IMR-90 (cell line): Measurements from ENCODE around the gene C10orf67. TPM values are rescaled to one million over a fixed set of nuclear protein-coding genes. Genes with fewer than 3 reads are reported as not detected.

Experiments used
- ATAC-seq: fragments of 200-7000 bp; cut with Tn5 transposase; 2 replicates; pipeline ENCODE4 v1.9.1; 2020; ENCODE audit warnings: low read depth, mild to moderate bottlenecking, moderate library complexity
- BruUV-seq: library from RNA; stranded (reverse); fragments of 400-500 nt; replicated peaks from 2 replicates; lab custom pipeline; 2021; lab: Mats Ljungman, UMichigan
- CTCF ChIA-PET: fragments of 300-600 bp; formaldehyde crosslinking; extraction: SDS; loops from one replicate; lab custom pipeline; 2021; ENCODE audit warnings: antibody characterized with exemption; lab: Yijun Ruan, JAX
- POLR2A ChIA-PET: fragments of 300-600 bp; sonication (Branson Sonifier 250); formaldehyde crosslinking; loops from one replicate; lab custom pipeline; 2022; ENCODE audit warnings: antibody characterized with exemption; ENCODE audit not compliant: unreplicated experiment; lab: Charles Lee
- DNase-seq: peaks from one replicate; pipeline ENCODE4 v3.0.0; 2013
- H2AFZ ChIP-seq: replicated peaks from 2 replicates; pipeline ENCODE3; 2013; ENCODE audit warnings: low read length, mild to moderate bottlenecking; ENCODE audit not compliant: poor library complexity
- H2AK5ac ChIP-seq: 2 replicates; pipeline ENCODE4 v1.6.1; 2013; ENCODE audit warnings: low read depth, low read length, inconsistent platforms
- H2AK9ac ChIP-seq: replicated peaks from 2 replicates; pipeline ENCODE3; 2013; ENCODE audit warnings: mild to moderate bottlenecking, low read depth, low read length, moderate library complexity; ENCODE audit not compliant: poor library complexity
- H2BK120ac ChIP-seq: 2 replicates; pipeline ENCODE4 v1.6.1; 2013; ENCODE audit warnings: low read depth, low read length, inconsistent platforms
- H2BK15ac ChIP-seq: 3 replicates; pipeline ENCODE4 v1.6.1; 2013; ENCODE audit warnings: low read depth, low read length, inconsistent platforms
- H2BK20ac ChIP-seq: 2 replicates; pipeline ENCODE4 v1.6.1; 2013; ENCODE audit warnings: low read depth, mild to moderate bottlenecking, inconsistent platforms, low read length, moderate library complexity
- H2BK5ac ChIP-seq: 2 replicates; pipeline ENCODE4 v1.6.1; 2013; ENCODE audit warnings: mild to moderate bottlenecking, low read depth, low read length, inconsistent platforms; ENCODE audit not compliant: poor library complexity, severe bottlenecking
- H3K14ac ChIP-seq: replicated peaks from 2 replicates; pipeline ENCODE4 v1.6.1; 2013; ENCODE audit warnings: low read depth, low read length, inconsistent platforms
- H3K18ac ChIP-seq: 2 replicates; pipeline ENCODE4 v1.6.1; 2013; ENCODE audit warnings: low read depth, low read length, control low read depth
- H3K23ac ChIP-seq: 2 replicates; pipeline ENCODE4 v1.6.1; 2013; ENCODE audit warnings: low read depth, low read length, inconsistent platforms
- H3K27ac ChIP-seq: 2 replicates; pipeline ENCODE4 v1.5.1; 2013; ENCODE audit warnings: mild to moderate bottlenecking, control low read depth, low read length; ENCODE audit not compliant: insufficient read depth
- H3K27me3 ChIP-seq: 2 replicates; pipeline ENCODE4 v1.6.1; 2013; ENCODE audit warnings: low read length; ENCODE audit not compliant: control insufficient read depth, insufficient read depth
- H3K36me3 ChIP-seq: 2 replicates; pipeline ENCODE4 v1.6.1; 2013; ENCODE audit warnings: low read length, mixed read lengths; ENCODE audit not compliant: control insufficient read depth, insufficient read depth
- H3K4ac ChIP-seq: 2 replicates; pipeline ENCODE4 v1.6.1; 2013; ENCODE audit warnings: low read depth, low read length, inconsistent platforms
- H3K4me1 ChIP-seq: 2 replicates; pipeline ENCODE4 v1.6.1; 2013; ENCODE audit warnings: low read length, mixed read lengths; ENCODE audit not compliant: control insufficient read depth, insufficient read depth
- H3K4me2 ChIP-seq: 2 replicates; pipeline ENCODE4 v1.6.1; 2013; ENCODE audit warnings: low read depth, mild to moderate bottlenecking, control low read depth, low read length, moderate library complexity
- H3K4me3 ChIP-seq: 2 replicates; pipeline ENCODE4 v1.5.1; 2013; ENCODE audit warnings: low read depth, mild to moderate bottlenecking, control low read depth, low read length, moderate library complexity; ENCODE audit not compliant: insufficient read depth
- H3K56ac ChIP-seq: 2 replicates; pipeline ENCODE4 v1.6.1; 2013; ENCODE audit warnings: low read length, inconsistent platforms; ENCODE audit not compliant: insufficient read depth; ENCODE audit errors: extremely low read depth
- H3K79me1 ChIP-seq, 2 experiments: 2 replicates each; pipeline ENCODE4 v1.6.1; 2013; ENCODE audit warnings: low read length in 2 of 2, inconsistent platforms in 1 of 2, low read depth in 1 of 2
- H3K9ac ChIP-seq: 2 replicates; pipeline ENCODE4 v1.6.1; 2013; ENCODE audit warnings: low read depth, low read length, control low read depth
- H3K9me1 ChIP-seq: 2 replicates; pipeline ENCODE4 v1.6.1; 2013; ENCODE audit warnings: low read length, inconsistent platforms; ENCODE audit not compliant: insufficient read depth
- H3K9me3 ChIP-seq: 2 replicates; pipeline ENCODE4 v1.6.1; 2013; ENCODE audit warnings: low read length; ENCODE audit not compliant: control insufficient read depth, insufficient read depth
- H4K20me1 ChIP-seq: 2 replicates; pipeline ENCODE4 v1.6.1; 2013; ENCODE audit warnings: low read length, inconsistent platforms; ENCODE audit not compliant: insufficient read depth
- H4K5ac ChIP-seq: 2 replicates; pipeline ENCODE4 v1.6.1; 2013; ENCODE audit warnings: mild to moderate bottlenecking, low read depth, low read length, control low read depth
- H4K8ac ChIP-seq, 2 experiments: 2 replicates each; pipeline ENCODE4 v1.6.1; 2013; ENCODE audit warnings: low read depth in 2 of 2, low read length in 2 of 2, control low read depth in 1 of 2, inconsistent platforms in 1 of 2
- H4K91ac ChIP-seq: 2 replicates; pipeline ENCODE4 v1.6.1; 2013; ENCODE audit warnings: low read depth, low read length, inconsistent platforms; ENCODE audit not compliant: insufficient read depth
- MAZ ChIP-seq: IDR thresholded peaks from 2 replicates; pipeline ENCODE4 v1.6.1; 2012; ENCODE audit warnings: low read depth, mild to moderate bottlenecking, low read length, improper control_type of control experiment, moderate library complexity, borderline replicate concordance
- NFE2L2 ChIP-seq: fragments of 150-350 bp; IDR thresholded peaks from 2 replicates; pipeline ENCODE4 v1.6.1; 2016; ENCODE audit warnings: low read depth, mild to moderate bottlenecking, low read length
- POLR2A ChIP-seq: IDR thresholded peaks from 2 replicates; pipeline ENCODE4 v1.6.1; 2012; ENCODE audit warnings: mild to moderate bottlenecking, low read depth, low read length
- RAD21 ChIP-seq: IDR thresholded peaks from 2 replicates; pipeline ENCODE4 v1.6.1; 2012; ENCODE audit warnings: low read length, improper control_type of control experiment
- SMC3 ChIP-seq: fragments of 150-350 bp; IDR thresholded peaks from 2 replicates; pipeline ENCODE4 v1.6.1; 2016; ENCODE audit warnings: low read depth, mild to moderate bottlenecking, antibody characterized with exemption, low read length, moderate library complexity
- whole genome bisulfite sequencing, 2 experiments: methylation state at CpG; one replicate each; pipeline versions ENCODE4 v1.1.5 to v1.1.7; 2013; ENCODE audit warnings: missing lambda C conversion rate in 2 of 2; ENCODE audit not compliant: insufficient read length in 1 of 2; ENCODE audit errors: extremely low coverage in 2 of 2; 5-methylcytosine and 5-hydroxymethylcytosine counted together
- dilution Hi-C: fragments of 300-500 bp; cut with HindIII; formaldehyde crosslinking; loops from one replicate; pipeline ENCODE4 v1.14.3; 2018; ENCODE audit warnings: low sequenced_read_pairs; ENCODE audit not compliant: unreplicated experiment
- in situ Hi-C: fragments of 300-500 bp; cut with MboI; formaldehyde crosslinking; loops from 3 replicates; pipeline ENCODE4 v1.14.3; 2019; ENCODE audit warnings: low sequenced_read_pairs, inconsistent platforms, mixed read lengths
- intact Hi-C: fragments of 100-400 bp; cut with micrococcal nuclease; formaldehyde crosslinking; loops from 2 replicates; pipeline ENCODE4 v1.10.0; 2022
- polyA plus RNA-seq, 3 experiments: library from polyadenylated mRNA; depleted of rRNA; stranded (reverse); fragments of >200 nt; gene quantifications; 2 replicates each; pipeline ENCODE4 v1.2.3, GENCODE V29; 2012; ENCODE audit warnings: low replicate concordance in 1 of 3
- total RNA-seq: library from RNA; depleted of rRNA; stranded (reverse); fragments of >200 nt; gene quantifications from 2 replicates; pipeline ENCODE4 v1.2.3, GENCODE V29; 2012
- TF ChIP-seq, protein P1 (sequence below): conservative IDR thresholded peaks from 2 replicates; pipeline ENCODE4 v1.5.1; 2012; ENCODE audit warnings: mild to moderate bottlenecking, low read depth, low read length, improper control_type of control experiment

Gene C10orf67
- total and polyA plus RNA-seq, 2 of the 4 experiments (the other 2 are of a cell fraction) = 0.15 to 0.18 TPM

DNA sequence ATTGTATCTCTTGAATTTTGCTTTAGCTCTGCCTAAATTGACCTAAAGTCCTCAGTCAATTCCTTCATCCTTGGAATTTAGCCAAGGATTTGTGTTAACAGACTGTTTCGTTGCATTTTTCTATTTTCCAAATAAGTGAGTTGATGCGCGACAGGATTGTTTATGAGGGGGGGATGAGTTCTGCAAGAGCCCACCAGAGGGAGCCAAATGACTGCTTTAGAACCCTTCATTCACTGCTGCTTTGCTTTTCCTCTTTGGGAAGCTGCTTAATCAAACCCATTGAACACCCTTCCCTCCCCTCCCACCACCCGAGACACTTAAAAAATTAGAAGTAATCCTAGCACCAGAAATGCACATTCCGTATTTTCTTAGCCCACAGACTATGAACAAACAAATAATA lies 186.2 kb downstream of the C10orf67 start:
- POLR2A ChIA-PET = no interaction called here

More for the DNA sequence above, 186.2 kb downstream of the C10orf67 start:
- H2BK120ac ChIP-seq = no peak overlapping the region
- ATAC-seq (peak; percentile 93), DNase-seq (peak; percentile 58)
- intact Hi-C loops (loop anchor here (1.0 to 2.0 kb wide), 9 partner anchors 135 to 1399 kb away; no protein-coding TSS in a partner anchor), in situ Hi-C loops (loop anchor here (10.0 to 25.0 kb wide), 5 partner anchors 146 to 1354 kb away; partner anchors contain the start of gene KIAA1217), dilution Hi-C loops (no loop called here)
- H2BK20ac ChIP-seq = no peak overlapping the region
- H2AK9ac ChIP-seq = no peak overlapping the region
- no peak overlapping the region for H3K9ac ChIP-seq
- CTCF ChIA-PET = interaction anchor here (0.7 to 2.0 kb wide), 11 partner anchors 9 to 1398 kb away, joined by 3 to 12 read pairs (median 4); no protein-coding TSS in a partner anchor
- no peaks in the 10 kb centered on the region for H3K4me1 ChIP-seq
- H3K27ac ChIP-seq = no peak overlapping the region
- no CpG with 5 or more reads among the region's 5 CpGs for whole genome bisulfite sequencing, 2 experiments
- no peaks in the 10 kb centered on the region for H3K36me3 ChIP-seq
- no peak overlapping the region for H4K5ac ChIP-seq
- H4K20me1 ChIP-seq = no peaks in the 10 kb centered on the region
- H3K14ac ChIP-seq = no peak overlapping the region
- no TSS peak for BruUV-seq
- H3K18ac ChIP-seq = no peak overlapping the region
- H3K23ac ChIP-seq = no peak overlapping the region
- H3K9me1 ChIP-seq = no peaks in the 10 kb centered on the region
- H2AFZ ChIP-seq = no peak overlapping the region
- no peak overlapping the region for H3K56ac ChIP-seq
- no peak overlapping the region for H2BK5ac ChIP-seq
- H3K9me3 ChIP-seq = no peaks in the 10 kb centered on the region
- H4K8ac ChIP-seq = no peak overlapping the region
- H3K27me3 ChIP-seq = peaks cover 2% of the 10 kb centered on the region; the same call in 1 of the 2 replicates
- H3K4me3 ChIP-seq = no peak overlapping the region
- TF ChIP-seq MAZ (no peak), POLR2A (no peak), RAD21 (peak; percentile 86), NFE2L2 (no peak), SMC3 (peak; percentile 65)
- TF ChIP-seq, protein P1, sequence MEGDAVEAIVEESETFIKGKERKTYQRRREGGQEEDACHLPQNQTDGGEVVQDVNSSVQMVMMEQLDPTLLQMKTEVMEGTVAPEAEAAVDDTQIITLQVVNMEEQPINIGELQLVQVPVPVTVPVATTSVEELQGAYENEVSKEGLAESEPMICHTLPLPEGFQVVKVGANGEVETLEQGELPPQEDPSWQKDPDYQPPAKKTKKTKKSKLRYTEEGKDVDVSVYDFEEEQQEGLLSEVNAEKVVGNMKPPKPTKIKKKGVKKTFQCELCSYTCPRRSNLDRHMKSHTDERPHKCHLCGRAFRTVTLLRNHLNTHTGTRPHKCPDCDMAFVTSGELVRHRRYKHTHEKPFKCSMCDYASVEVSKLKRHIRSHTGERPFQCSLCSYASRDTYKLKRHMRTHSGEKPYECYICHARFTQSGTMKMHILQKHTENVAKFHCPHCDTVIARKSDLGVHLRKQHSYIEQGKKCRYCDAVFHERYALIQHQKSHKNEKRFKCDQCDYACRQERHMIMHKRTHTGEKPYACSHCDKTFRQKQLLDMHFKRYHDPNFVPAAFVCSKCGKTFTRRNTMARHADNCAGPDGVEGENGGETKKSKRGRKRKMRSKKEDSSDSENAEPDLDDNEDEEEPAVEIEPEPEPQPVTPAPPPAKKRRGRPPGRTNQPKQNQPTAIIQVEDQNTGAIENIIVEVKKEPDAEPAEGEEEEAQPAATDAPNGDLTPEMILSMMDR = peak; percentile 89
- H2BK15ac ChIP-seq = no peak overlapping the region
- H3K4me2 ChIP-seq = peak overlapping the region; percentile 51; the same call in 1 of the 2 replicates
- H3K4ac ChIP-seq = no peak overlapping the region
- H3K79me1 ChIP-seq = no peaks in the 10 kb centered on the region
- no peak overlapping the region for H4K91ac ChIP-seq
- H2AK5ac ChIP-seq = no peak overlapping the region
